HCT116 (cell line): ENCODE data around the gene TMEM200C. TPM values are rescaled to one million over a fixed set of nuclear protein-coding genes. Genes with fewer than 3 reads are reported as not detected.

Experiments
- ATAC-seq: fragments of 200-7000 bp; cut with Tn5 transposase; 2 replicates; pipeline ENCODE4 v1.9.1; 2020; ENCODE audit warnings: mild to moderate bottlenecking, moderate library complexity
- BruUV-seq: library from RNA; stranded (reverse); fragments of 400-500 nt; replicated peaks from 2 replicates; lab custom pipeline; 2021; lab: Mats Ljungman, UMichigan
- CTCF ChIA-PET: fragments of 300-600 bp; sonication (Branson Sonifier 250); formaldehyde crosslinking; loops from one replicate; lab custom pipeline; 2021; ENCODE audit warnings: antibody characterized with exemption; lab: Charles Lee
- POLR2A ChIA-PET: fragments of 300-600, 350-600 bp; sonication (Branson Sonifier 250); formaldehyde crosslinking; loops from one replicate; lab custom pipeline; 2021; ENCODE audit warnings: antibody characterized with exemption; lab: Charles Lee
- RAD21 ChIA-PET, 2 experiments: fragments of 300-600 bp; sonication (Branson Sonifier 250); formaldehyde crosslinking; loops; one replicate each; lab custom pipeline; 2023; ENCODE audit warnings: low total read pairs in 2 of 2; ENCODE audit not compliant: uncharacterized antibody in 2 of 2, unreplicated experiment in 2 of 2, low non-redundant PET in 1 of 2; lab: Charles Lee
- DNase-seq: peaks from one replicate; pipeline ENCODE4 v3.0.0-alpha.2; 2010; ENCODE audit warnings: low read depth, low spot score
- H2AFZ ChIP-seq: fragments of 200-600 bp; shearing (Covaris generic), sonication (generic); 2 replicates; pipeline ENCODE4 v1.6.1; 2017; ENCODE audit warnings: low read depth, mixed run types, mixed read lengths, antibody characterized with exemption, low read length; ENCODE audit not compliant: poor library complexity, severe bottlenecking
- H3K27ac ChIP-seq: 2 replicates; pipeline ENCODE4 v1.5.1; 2012; ENCODE audit warnings: low read depth, low read length
- H3K27me3 ChIP-seq: fragments of 200-600 bp; sonication (generic); 2 replicates; pipeline ENCODE4 v1.6.1; 2016; ENCODE audit warnings: mixed run types, low read length, mixed read lengths; ENCODE audit not compliant: insufficient read depth
- H3K36me3 ChIP-seq, 2 experiments: fragments of 200-500 bp in 1 of 2; fragments of 200-600 bp in 1 of 2; sonication (Bioruptor generic) in 1 of 2; sonication (generic) in 1 of 2; 2 replicates each; pipeline versions ENCODE4 v1.5.1 to v1.6.1; 2014 to 2016; ENCODE audit warnings: low read length in 2 of 2, inconsistent platforms in 1 of 2, mixed read lengths in 1 of 2, mixed run types in 1 of 2; ENCODE audit not compliant: insufficient read depth in 2 of 2, control insufficient read depth in 1 of 2
- H3K4me1 ChIP-seq, 2 experiments: fragments of 200-600 bp in 1 of 2; sonication (generic) in 1 of 2; 2 replicates each; pipeline versions ENCODE4 v1.5.1 to v1.6.1; 2012 to 2017; ENCODE audit warnings: low read length in 2 of 2, inconsistent platforms in 1 of 2, mild to moderate bottlenecking in 1 of 2, mixed read lengths in 1 of 2, mixed run types in 1 of 2, moderate library complexity in 1 of 2; ENCODE audit not compliant: insufficient read depth in 2 of 2, control insufficient read depth in 1 of 2
- H3K4me2 ChIP-seq: fragments of 200-600 bp; sonication (generic); 2 replicates; pipeline ENCODE4 v1.6.1; 2017; ENCODE audit warnings: mixed run types, low read length, mixed read lengths
- H3K4me3 ChIP-seq, 2 experiments: fragments of 200-600 bp in 1 of 2; sonication (generic) in 1 of 2; replicated peaks in 1 of 2; 2 replicates each; pipeline ENCODE4 v1.5.1; 2011 to 2016; ENCODE audit warnings: low read length in 2 of 2, control low read depth in 1 of 2, low read depth in 1 of 2, mild to moderate bottlenecking in 1 of 2, mixed read lengths in 1 of 2, mixed run types in 1 of 2
- H3K79me2 ChIP-seq: fragments of 200-600 bp; sonication (generic); 2 replicates; pipeline ENCODE4 v1.6.1; 2017; ENCODE audit warnings: mild to moderate bottlenecking, mixed run types, low read length, moderate library complexity, mixed read lengths; ENCODE audit not compliant: insufficient read depth
- H3K9ac ChIP-seq: fragments of 200-600 bp; sonication (generic); 2 replicates; pipeline ENCODE4 v1.6.1; 2016; ENCODE audit warnings: low read length, mixed read lengths
- H3K9me2 ChIP-seq: fragments of 200-600 bp; sonication (generic), shearing (Covaris generic); 2 replicates; pipeline ENCODE4 v1.6.1; 2017; ENCODE audit warnings: mixed run types, mild to moderate bottlenecking, moderate library complexity; ENCODE audit not compliant: insufficient read depth
- H3K9me3 ChIP-seq, 2 experiments: fragments of 200-500 bp in 1 of 2; fragments of 200-600 bp in 1 of 2; sonication (Bioruptor generic) in 1 of 2; sonication (generic) in 1 of 2; 2 replicates each; pipeline ENCODE4 v1.6.1; 2014 to 2017; ENCODE audit warnings: low read length in 2 of 2, mixed read lengths in 2 of 2, inconsistent platforms in 1 of 2, low read depth in 1 of 2, mild to moderate bottlenecking in 1 of 2, mixed run types in 1 of 2, moderate library complexity in 1 of 2; ENCODE audit not compliant: control insufficient read depth in 1 of 2, insufficient read depth in 1 of 2
- H4K20me1 ChIP-seq: fragments of 200-600 bp; sonication (generic), shearing (Covaris generic); 2 replicates; pipeline ENCODE4 v1.6.1; 2017; ENCODE audit warnings: mixed run types, mild to moderate bottlenecking, moderate library complexity; ENCODE audit not compliant: insufficient read depth
- CBX3 ChIP-seq: IDR thresholded peaks from 2 replicates; pipeline ENCODE4 v1.6.1; 2012; ENCODE audit warnings: low read depth
- CEBPB ChIP-seq: IDR thresholded peaks from 2 replicates; pipeline ENCODE4 v1.6.1; 2012; ENCODE audit warnings: low read depth
- EGR1 ChIP-seq: IDR thresholded peaks from 2 replicates; pipeline ENCODE4 v1.6.1; 2012; ENCODE audit warnings: low read depth
- ELF1 ChIP-seq: IDR thresholded peaks from 2 replicates; pipeline ENCODE4 v1.6.1; 2012; ENCODE audit warnings: low read depth, borderline replicate concordance
- EZH2 ChIP-seq: fragments of 200-600 bp; sonication (generic); IDR thresholded peaks from 2 replicates; pipeline ENCODE4 v1.6.1; 2017; ENCODE audit warnings: antibody characterized with exemption, mixed run types
- EZH2phosphoT487 ChIP-seq: fragments of 200-600 bp; IDR thresholded peaks from 2 replicates; pipeline ENCODE4 v1.6.1; 2018; ENCODE audit warnings: antibody characterized with exemption, borderline replicate concordance
- POLR2A ChIP-seq: IDR thresholded peaks from 2 replicates; pipeline ENCODE4 v1.7.0; 2011; ENCODE audit warnings: borderline replicate concordance; ENCODE audit not compliant: insufficient read depth, insufficient read length; ENCODE audit errors: extremely low read depth
- POLR2AphosphoS5 ChIP-seq: IDR thresholded peaks from 2 replicates; pipeline ENCODE4 v1.6.1; 2011; ENCODE audit warnings: mild to moderate bottlenecking, low read depth, low read length, moderate library complexity
- RAD21 ChIP-seq: IDR thresholded peaks from 2 replicates; pipeline ENCODE4 v1.6.1; 2012; ENCODE audit warnings: low read depth, mild to moderate bottlenecking
- SIN3A ChIP-seq: IDR thresholded peaks from 2 replicates; pipeline ENCODE4 v1.6.1; 2012; ENCODE audit warnings: low read depth
- SP1 ChIP-seq: IDR thresholded peaks from 2 replicates; pipeline ENCODE4 v1.6.1; 2012; ENCODE audit warnings: low read depth
- SRF ChIP-seq: IDR thresholded peaks from 2 replicates; pipeline ENCODE4 v1.6.1; 2012; ENCODE audit warnings: low read depth
- YY1 ChIP-seq: IDR thresholded peaks from 2 replicates; pipeline ENCODE4 v1.6.1; 2011; ENCODE audit warnings: low read length, low read depth, moderate library complexity, mild to moderate bottlenecking; ENCODE audit not compliant: insufficient replicate concordance; ENCODE audit errors: extremely low read depth
- intact Hi-C: fragments of 100-400 bp; cut with micrococcal nuclease; formaldehyde crosslinking; loops from 2 replicates; pipeline ENCODE4 v1.10.0; 2022
- total RNA-seq: library from RNA; stranded (reverse); gene quantifications from one replicate; pipeline ENCODE4 v1.2.1, GENCODE V29; 2021; ENCODE audit not compliant: unreplicated experiment
- TF ChIP-seq, protein P1 (sequence below): IDR thresholded peaks from 2 replicates; pipeline ENCODE4 v1.6.1; 2011; ENCODE audit warnings: mild to moderate bottlenecking, low read length, moderate library complexity; ENCODE audit not compliant: insufficient replicate concordance; ENCODE audit errors: extremely low read depth
- TF ChIP-seq, protein P2 (sequence below), 3 experiments: fragments of 200-600 bp in 1 of 3; sonication (generic) in 1 of 3; IDR thresholded peaks in 2 of 3; conservative IDR thresholded peaks in 1 of 3; 2 replicates each; pipeline ENCODE4 v1.5.1; 2012 to 2017; ENCODE audit warnings: low read depth in 2 of 3, low read length in 2 of 3, antibody characterized with exemption in 1 of 3, borderline replicate concordance in 1 of 3, control low read depth in 1 of 3, mild to moderate bottlenecking in 1 of 3, mixed read lengths in 1 of 3, mixed run types in 1 of 3, moderate library complexity in 1 of 3; ENCODE audit not compliant: insufficient read depth in 1 of 3
- TF ChIP-seq, protein P3 (sequence below): IDR thresholded peaks from 2 replicates; pipeline ENCODE4 v1.6.1; 2012

Gene TMEM200C
- total RNA-seq, 1 experiment from 2014 or later, result not detected

DNA sequence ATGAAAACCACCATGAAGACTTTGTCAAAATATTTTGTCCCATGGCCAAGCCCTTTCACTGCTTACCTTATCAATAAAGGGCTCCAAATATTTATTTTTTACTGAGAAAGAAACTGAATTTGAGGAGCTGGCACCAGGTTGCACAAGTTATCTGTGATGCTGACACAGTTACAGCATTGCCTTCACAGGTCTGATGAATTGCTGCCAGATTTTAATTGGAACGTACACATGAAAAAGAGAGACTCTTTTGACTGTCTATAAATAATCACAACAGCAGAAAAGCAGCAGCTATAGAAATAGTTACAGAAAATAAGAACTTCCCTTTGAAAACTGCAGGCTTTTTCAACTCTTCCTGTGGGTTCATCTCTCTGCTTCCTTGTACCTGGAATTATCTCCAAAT is 23.9 kb downstream of the TMEM200C start:
- H4K20me1 ChIP-seq, result no peaks in the 10 kb centered on the region
- no peaks in the 10 kb centered on the region for H3K9me2 ChIP-seq
- ChIA-PET CTCF (no interaction called here), POLR2A (no interaction called here), RAD21 (no interaction called here)
- no peak overlapping the region for H2AFZ ChIP-seq
- BruUV-seq, result no TSS peak
- no peaks in the 10 kb centered on the region for H3K27me3 ChIP-seq
- no peak for TF ChIP-seq SIN3A
- TF ChIP-seq EZH2, result no peak
- TF ChIP-seq CBX3, result no peak
- TF ChIP-seq RAD21, result no peak
- no peak for TF ChIP-seq POLR2A
- TF ChIP-seq POLR2AphosphoS5, result no peak
- TF ChIP-seq, protein P1, sequence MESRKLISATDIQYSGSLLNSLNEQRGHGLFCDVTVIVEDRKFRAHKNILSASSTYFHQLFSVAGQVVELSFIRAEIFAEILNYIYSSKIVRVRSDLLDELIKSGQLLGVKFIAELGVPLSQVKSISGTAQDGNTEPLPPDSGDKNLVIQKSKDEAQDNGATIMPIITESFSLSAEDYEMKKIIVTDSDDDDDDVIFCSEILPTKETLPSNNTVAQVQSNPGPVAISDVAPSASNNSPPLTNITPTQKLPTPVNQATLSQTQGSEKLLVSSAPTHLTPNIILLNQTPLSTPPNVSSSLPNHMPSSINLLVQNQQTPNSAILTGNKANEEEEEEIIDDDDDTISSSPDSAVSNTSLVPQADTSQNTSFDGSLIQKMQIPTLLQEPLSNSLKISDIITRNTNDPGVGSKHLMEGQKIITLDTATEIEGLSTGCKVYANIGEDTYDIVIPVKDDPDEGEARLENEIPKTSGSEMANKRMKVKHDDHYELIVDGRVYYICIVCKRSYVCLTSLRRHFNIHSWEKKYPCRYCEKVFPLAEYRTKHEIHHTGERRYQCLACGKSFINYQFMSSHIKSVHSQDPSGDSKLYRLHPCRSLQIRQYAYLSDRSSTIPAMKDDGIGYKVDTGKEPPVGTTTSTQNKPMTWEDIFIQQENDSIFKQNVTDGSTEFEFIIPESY, result no peak
- no peak for TF ChIP-seq YY1
- no peak for TF ChIP-seq CEBPB
- TF ChIP-seq SRF, result no peak
- TF ChIP-seq, protein P2, sequence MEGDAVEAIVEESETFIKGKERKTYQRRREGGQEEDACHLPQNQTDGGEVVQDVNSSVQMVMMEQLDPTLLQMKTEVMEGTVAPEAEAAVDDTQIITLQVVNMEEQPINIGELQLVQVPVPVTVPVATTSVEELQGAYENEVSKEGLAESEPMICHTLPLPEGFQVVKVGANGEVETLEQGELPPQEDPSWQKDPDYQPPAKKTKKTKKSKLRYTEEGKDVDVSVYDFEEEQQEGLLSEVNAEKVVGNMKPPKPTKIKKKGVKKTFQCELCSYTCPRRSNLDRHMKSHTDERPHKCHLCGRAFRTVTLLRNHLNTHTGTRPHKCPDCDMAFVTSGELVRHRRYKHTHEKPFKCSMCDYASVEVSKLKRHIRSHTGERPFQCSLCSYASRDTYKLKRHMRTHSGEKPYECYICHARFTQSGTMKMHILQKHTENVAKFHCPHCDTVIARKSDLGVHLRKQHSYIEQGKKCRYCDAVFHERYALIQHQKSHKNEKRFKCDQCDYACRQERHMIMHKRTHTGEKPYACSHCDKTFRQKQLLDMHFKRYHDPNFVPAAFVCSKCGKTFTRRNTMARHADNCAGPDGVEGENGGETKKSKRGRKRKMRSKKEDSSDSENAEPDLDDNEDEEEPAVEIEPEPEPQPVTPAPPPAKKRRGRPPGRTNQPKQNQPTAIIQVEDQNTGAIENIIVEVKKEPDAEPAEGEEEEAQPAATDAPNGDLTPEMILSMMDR (IDR thresholded peaks at IDR 0.05 in 2 of 3, conservative IDR thresholded peaks at IDR 0.05 in 1 of 3; ENCODE audit: borderline replicate concordance in 1 of 3, insufficient read depth in 1 of 3, low read depth in 2 of 3, low read length in 2 of 3), result no peak
- TF ChIP-seq EGR1, result no peak
- TF ChIP-seq SP1, result no peak
- TF ChIP-seq, protein P3, sequence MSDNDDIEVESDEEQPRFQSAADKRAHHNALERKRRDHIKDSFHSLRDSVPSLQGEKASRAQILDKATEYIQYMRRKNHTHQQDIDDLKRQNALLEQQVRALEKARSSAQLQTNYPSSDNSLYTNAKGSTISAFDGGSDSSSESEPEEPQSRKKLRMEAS, result no peak
- TF ChIP-seq EZH2phosphoT487, result no peak
- no peak for TF ChIP-seq ELF1
- DNase-seq (no peak), ATAC-seq (no peak)
- H3K4me1 ChIP-seq, result no peaks in the 10 kb centered on the region
- intact Hi-C loops, result loop anchor here (10.0 kb wide), 2 partner anchors 457 to 1013 kb away; no protein-coding TSS in a partner anchor
- no peaks in the 10 kb centered on the region for H3K79me2 ChIP-seq
- H3K9me3 ChIP-seq, result peaks cover 4 to 10% of the 10 kb centered on the region in 2 experiments; a peak in 2 of 4 replicates
- H3K4me2 ChIP-seq, result no peak overlapping the region
- no peaks in the 10 kb centered on the region for H3K36me3 ChIP-seq
- H3K9ac ChIP-seq, result no peak overlapping the region
- no peak overlapping the region for H3K27ac ChIP-seq
- H3K4me3 ChIP-seq, result no peak overlapping the region
